NT2/D1 (cell line): Measurements from ENCODE around the gene ITGA2B.

Source experiments
- SUZ12 ChIP-seq: IDR thresholded peaks from 2 replicates; pipeline ENCODE4 v1.6.1; 2011; ENCODE audit not compliant: insufficient read length, insufficient read depth; ENCODE audit errors: extremely low read depth
- YY1 ChIP-seq: IDR thresholded peaks from 2 replicates; pipeline ENCODE4 v1.6.1; 2011; ENCODE audit not compliant: insufficient read length, insufficient read depth
- ZNF274 ChIP-seq: IDR thresholded peaks from 2 replicates; pipeline ENCODE4 v1.6.1; 2011; ENCODE audit warnings: mild to moderate bottlenecking, low read depth, low read length

DNA sequence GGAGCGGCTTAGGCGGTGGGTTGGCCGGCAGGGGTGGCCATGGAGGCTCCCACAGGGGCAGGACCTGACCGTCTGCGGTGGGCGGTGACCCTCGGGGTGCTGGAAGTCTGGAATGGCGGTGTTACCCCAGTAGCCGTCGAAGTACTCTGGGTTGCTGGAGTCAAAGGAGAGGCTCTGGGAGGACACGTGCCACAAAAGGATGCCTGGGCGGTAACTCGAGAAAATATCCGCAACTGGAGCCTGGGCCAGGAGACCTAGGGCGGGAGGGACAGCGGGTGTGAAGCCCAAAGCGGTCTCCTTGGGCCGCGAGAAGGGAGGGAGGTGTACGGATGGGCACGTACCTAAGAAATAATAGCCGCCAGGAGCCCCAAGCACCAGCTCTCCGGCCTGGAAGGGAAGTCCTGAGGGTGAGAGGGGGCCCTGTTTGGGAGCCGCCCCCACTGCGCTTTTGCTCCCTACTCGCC lies 4.6 kb downstream of the ITGA2B start:
- TF ChIP-seq ZNF274 (no peak), SUZ12 (no peak), YY1 (no peak)
